MCF 10A (cell line): ENCODE results near the gene MOB3B. TPM values are rescaled to one million over a fixed set of nuclear protein-coding genes. Genes with fewer than 3 reads are reported as not detected.

ENCODE experiments used
- BruUV-seq: library from RNA; stranded (reverse); fragments of 400-500 nt; replicated peaks from 2 replicates; lab custom pipeline; 2021; lab: Mats Ljungman, UMichigan
- CTCF ChIA-PET: fragments of 300-600 bp; sonication (Branson Sonifier 250); formaldehyde crosslinking; extraction: SDS; loops from one replicate; lab custom pipeline; 2021; ENCODE audit warnings: antibody characterized with exemption, inconsistent platforms; lab: Yijun Ruan, JAX
- POLR2A ChIA-PET: fragments of 300-600, 350-650 bp; sonication (Branson Sonifier 250); formaldehyde crosslinking; extraction: SDS; loops from one replicate; lab custom pipeline; 2020; ENCODE audit warnings: antibody characterized with exemption, inconsistent platforms; lab: Yijun Ruan, JAX
- DNase-seq: peaks from one replicate; pipeline ENCODE4 v3.0.0-alpha.2; 2018; ENCODE audit not compliant: unreplicated experiment
- H3K27ac Mint-ChIP-seq: one replicate; pipeline ENCODE4 v1.8.0; 2022; ENCODE audit warnings: mild to moderate bottlenecking, low read depth, mixed read lengths; ENCODE audit not compliant: unreplicated experiment
- H3K27me3 Mint-ChIP-seq: one replicate; pipeline ENCODE4 v1.8.0; 2022; ENCODE audit warnings: mixed read lengths; ENCODE audit not compliant: insufficient read depth, unreplicated experiment
- H3K36me3 Mint-ChIP-seq: one replicate; pipeline ENCODE4 v1.8.0; 2022; ENCODE audit warnings: mild to moderate bottlenecking, moderate library complexity, mixed read lengths; ENCODE audit not compliant: insufficient read depth, unreplicated experiment
- H3K4me1 Mint-ChIP-seq: one replicate; pipeline ENCODE4 v1.8.0; 2022; ENCODE audit warnings: mixed read lengths; ENCODE audit not compliant: insufficient read depth, unreplicated experiment
- H3K4me3 Mint-ChIP-seq: one replicate; pipeline ENCODE4 v1.8.0; 2022; ENCODE audit warnings: mild to moderate bottlenecking, moderate library complexity, mixed read lengths; ENCODE audit not compliant: unreplicated experiment
- H3K9me3 Mint-ChIP-seq: one replicate; pipeline ENCODE4 v1.8.0; 2022; ENCODE audit warnings: mixed read lengths; ENCODE audit not compliant: unreplicated experiment
- CTCF ChIP-seq: fragments of 200-600 bp; IDR thresholded peaks from one replicate; pipeline ENCODE4 v1.8.0; 2022; ENCODE audit warnings: antibody characterized with exemption, mild to moderate bottlenecking; ENCODE audit not compliant: unreplicated experiment
- intact Hi-C: fragments of 100-400 bp; cut with micrococcal nuclease; formaldehyde crosslinking; loops from 2 replicates; pipeline ENCODE4 v1.14.1; 2022
- total RNA-seq: library from RNA; stranded (reverse); gene quantifications from 2 replicates; pipeline ENCODE4 v1.2.3, GENCODE V29; 2022

The MOB3B gene
- total RNA-seq, 1 experiment from 2014 or later = 3.7 TPM

- no peak for DNase-seq
- no peak overlapping the region for H3K4me3 Mint-ChIP-seq
- no peaks in the 10 kb centered on the region for H3K4me1 Mint-ChIP-seq
- intact Hi-C loops = no loop called here
- H3K9me3 Mint-ChIP-seq = no peaks in the 10 kb centered on the region
- ChIA-PET CTCF (interaction anchor here (0.6 to 1.2 kb wide), 4 partner anchors 9 to 228 kb away, joined by 3 to 6 read pairs (median 4); partner anchors contain the start of gene MOB3B), POLR2A (interaction anchor here (0.5 to 1.9 kb wide), 2 partner anchors 15 to 38 kb away, joined by 4 read pairs; no protein-coding TSS in a partner anchor)
- H3K27ac Mint-ChIP-seq = no peak overlapping the region
- no peak for TF ChIP-seq CTCF
- H3K36me3 Mint-ChIP-seq = peaks cover 32% of the 10 kb centered on the region
- no peaks in the 10 kb centered on the region for H3K27me3 Mint-ChIP-seq
- no TSS peak for BruUV-seq
These were observed 32.1 kb upstream of the MOB3B start for GRCh38 chr9:27561685-27562084.

GRCh38 chr9:27560457-27560856, 30.8 kb upstream of the MOB3B start:
- no peak for DNase-seq
- Mint-ChIP-seq H3K9me3 (no peaks in the 10 kb centered on the region), H3K27ac (no peak overlapping the region), H3K36me3 (peaks cover 30% of the 10 kb centered on the region), H3K4me1 (no peaks in the 10 kb centered on the region), H3K4me3 (no peak overlapping the region), H3K27me3 (no peaks in the 10 kb centered on the region)
- POLR2A ChIA-PET = interaction anchor here (0.5 to 2.1 kb wide), 4 partner anchors 12 to 174 kb away, joined by 3 to 8 read pairs (median 3); partner anchors contain the start of gene C9orf72
- intact Hi-C loops = no loop called here
- no TSS peak for BruUV-seq
- CTCF ChIA-PET = interaction anchor here (0.6 to 1.1 kb wide), 2 partner anchors 15 to 228 kb away, joined by 3 to 7 read pairs; no protein-coding TSS in a partner anchor
- no peak for TF ChIP-seq CTCF

GRCh38 chr9:27558307-27558706, 28.7 kb upstream of the MOB3B start:
- peaks cover 38% of the 10 kb centered on the region for H3K36me3 Mint-ChIP-seq
- CTCF ChIA-PET = interaction anchor here (1.4 kb wide), 1 partner anchor 10 kb away, joined by 3 read pairs; no protein-coding TSS in a partner anchor
- no peaks in the 10 kb centered on the region for H3K9me3 Mint-ChIP-seq
- H3K27ac Mint-ChIP-seq = no peak overlapping the region
- H3K4me3 Mint-ChIP-seq = no peak overlapping the region
- DNase-seq = no peak
- intact Hi-C loops = no loop called here
- no TSS peak for BruUV-seq
- H3K4me1 Mint-ChIP-seq = no peaks in the 10 kb centered on the region
- POLR2A ChIA-PET = interaction anchor here (0.7 kb wide), 1 partner anchor 225 kb away, joined by 3 read pairs; no protein-coding TSS in a partner anchor
- no peak for TF ChIP-seq CTCF
- no peaks in the 10 kb centered on the region for H3K27me3 Mint-ChIP-seq

GRCh38 chr9:27556470-27556869, 26.9 kb upstream of the MOB3B start:
- H3K27me3 Mint-ChIP-seq = no peaks in the 10 kb centered on the region
- no peaks in the 10 kb centered on the region for H3K4me1 Mint-ChIP-seq
- H3K4me3 Mint-ChIP-seq = no peak overlapping the region
- ChIA-PET CTCF (interaction anchor here (1.1 kb wide), 1 partner anchor 9 kb away, joined by 6 read pairs; no protein-coding TSS in a partner anchor), POLR2A (no interaction called here)
- peaks cover 42% of the 10 kb centered on the region for H3K36me3 Mint-ChIP-seq
- H3K9me3 Mint-ChIP-seq = no peaks in the 10 kb centered on the region
- intact Hi-C loops = no loop called here
- no peak for TF ChIP-seq CTCF
- no TSS peak for BruUV-seq
- no peak for DNase-seq
- H3K27ac Mint-ChIP-seq = no peak overlapping the region
